ENCODE results near the gene LLGL1.

LLGL1 gene

DNA sequence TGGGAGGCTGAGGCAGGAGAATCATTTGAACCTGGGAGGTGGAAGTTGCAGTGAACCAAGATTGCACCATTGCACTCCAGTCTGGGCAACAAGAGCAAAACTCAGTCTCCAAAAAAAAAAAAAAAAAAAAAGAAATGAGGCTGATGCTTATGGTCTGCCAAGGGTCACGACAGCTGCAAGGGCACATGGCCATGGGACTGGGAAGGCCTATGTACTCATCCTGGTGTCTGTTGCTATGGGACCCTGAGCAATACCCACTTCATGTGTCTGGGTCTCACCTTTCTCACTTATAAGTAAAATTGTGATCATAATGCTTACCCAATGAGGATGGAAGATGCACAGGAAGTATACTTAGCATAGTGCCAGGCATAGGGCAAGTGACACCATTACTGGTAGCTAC lies 51.6 kb downstream of the LLGL1 start:
- H3K27ac ChIP-seq (ENCODE audit: low read depth, low read length, poor library complexity, severe bottlenecking) = no peak overlapping the region
- TF ChIP-seq EZH2 (IDR thresholded peaks at IDR 0.05; ENCODE audit: borderline replicate concordance, low read length) = no peak
- TF ChIP-seq, protein P1, sequence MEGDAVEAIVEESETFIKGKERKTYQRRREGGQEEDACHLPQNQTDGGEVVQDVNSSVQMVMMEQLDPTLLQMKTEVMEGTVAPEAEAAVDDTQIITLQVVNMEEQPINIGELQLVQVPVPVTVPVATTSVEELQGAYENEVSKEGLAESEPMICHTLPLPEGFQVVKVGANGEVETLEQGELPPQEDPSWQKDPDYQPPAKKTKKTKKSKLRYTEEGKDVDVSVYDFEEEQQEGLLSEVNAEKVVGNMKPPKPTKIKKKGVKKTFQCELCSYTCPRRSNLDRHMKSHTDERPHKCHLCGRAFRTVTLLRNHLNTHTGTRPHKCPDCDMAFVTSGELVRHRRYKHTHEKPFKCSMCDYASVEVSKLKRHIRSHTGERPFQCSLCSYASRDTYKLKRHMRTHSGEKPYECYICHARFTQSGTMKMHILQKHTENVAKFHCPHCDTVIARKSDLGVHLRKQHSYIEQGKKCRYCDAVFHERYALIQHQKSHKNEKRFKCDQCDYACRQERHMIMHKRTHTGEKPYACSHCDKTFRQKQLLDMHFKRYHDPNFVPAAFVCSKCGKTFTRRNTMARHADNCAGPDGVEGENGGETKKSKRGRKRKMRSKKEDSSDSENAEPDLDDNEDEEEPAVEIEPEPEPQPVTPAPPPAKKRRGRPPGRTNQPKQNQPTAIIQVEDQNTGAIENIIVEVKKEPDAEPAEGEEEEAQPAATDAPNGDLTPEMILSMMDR (IDR thresholded peaks at IDR 0.05; ENCODE audit: low read length) = no peak
- H3K4me3 ChIP-seq (ENCODE audit: low read depth, low read length, poor library complexity, severe bottlenecking) = no peak overlapping the region
- H3K36me3 ChIP-seq (ENCODE audit: insufficient read depth, low read length) = peaks cover 87% of the 10 kb centered on the region
- no peaks in the 10 kb centered on the region for H3K79me2 ChIP-seq (ENCODE audit: insufficient read depth, low read length)
- no peaks in the 10 kb centered on the region for H3K9me3 ChIP-seq (ENCODE audit: low read length)
- H3K27me3 ChIP-seq (ENCODE audit: insufficient read depth, low read length) = no peaks in the 10 kb centered on the region
- no peaks in the 10 kb centered on the region for H3K9me2 ChIP-seq (ENCODE audit: low read depth, low read length)
- H3F3A ChIP-seq (ENCODE audit: insufficient read depth, low read length) = no peaks in the 10 kb centered on the region
- H3K4me1 ChIP-seq (ENCODE audit: insufficient read depth, low read length, severe bottlenecking) = no peaks in the 10 kb centered on the region
- no peak overlapping the region for H2AFZ ChIP-seq (ENCODE audit: low read length)
- H4K20me1 ChIP-seq (ENCODE audit: insufficient read depth, low read length) = no peaks in the 10 kb centered on the region
- no peak overlapping the region for H3K4me2 ChIP-seq (ENCODE audit: low read length)
- no peak overlapping the region for H3K9ac ChIP-seq (ENCODE audit: low read length)

DNA sequence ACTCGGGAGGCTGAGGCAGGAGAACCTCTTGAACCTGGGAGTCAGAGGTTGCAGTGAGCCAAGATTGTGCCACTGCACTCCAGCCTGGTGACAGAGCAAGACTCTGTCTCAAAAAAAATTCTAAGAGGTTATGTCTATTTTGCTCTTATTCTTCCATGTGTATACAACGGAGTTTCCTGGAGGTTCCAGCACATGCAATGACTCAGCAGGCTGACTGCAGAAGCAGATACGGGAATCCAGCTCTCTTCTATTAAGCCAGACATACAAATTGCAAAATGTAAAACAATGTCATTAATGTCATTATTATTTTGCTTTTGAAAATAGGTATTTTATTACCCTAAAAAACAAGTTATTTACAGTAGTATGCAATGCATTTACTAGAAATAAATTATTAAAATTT lies 53.4 kb downstream of the LLGL1 start:
- H3K27ac ChIP-seq (ENCODE audit: low read depth, low read length, poor library complexity, severe bottlenecking) = no peak overlapping the region
- no peak overlapping the region for H3K4me2 ChIP-seq (ENCODE audit: low read length)
- H3K36me3 ChIP-seq (ENCODE audit: insufficient read depth, low read length) = peaks cover 87% of the 10 kb centered on the region
- TF ChIP-seq, protein P1 (IDR thresholded peaks at IDR 0.05; ENCODE audit: low read length) = no peak
- TF ChIP-seq EZH2 (IDR thresholded peaks at IDR 0.05; ENCODE audit: borderline replicate concordance, low read length) = no peak
- no peaks in the 10 kb centered on the region for H3K79me2 ChIP-seq (ENCODE audit: insufficient read depth, low read length)
- H3K4me3 ChIP-seq (ENCODE audit: low read depth, low read length, poor library complexity, severe bottlenecking) = no peak overlapping the region
- H3K9ac ChIP-seq (ENCODE audit: low read length) = no peak overlapping the region
- H2AFZ ChIP-seq (ENCODE audit: low read length) = no peak overlapping the region
- no peaks in the 10 kb centered on the region for H4K20me1 ChIP-seq (ENCODE audit: insufficient read depth, low read length)
- H3K9me3 ChIP-seq (ENCODE audit: low read length) = no peaks in the 10 kb centered on the region
- H3K9me2 ChIP-seq (ENCODE audit: low read depth, low read length) = no peaks in the 10 kb centered on the region
- no peaks in the 10 kb centered on the region for H3F3A ChIP-seq (ENCODE audit: insufficient read depth, low read length)
- no peaks in the 10 kb centered on the region for H3K4me1 ChIP-seq (ENCODE audit: insufficient read depth, low read length, severe bottlenecking)
- no peaks in the 10 kb centered on the region for H3K27me3 ChIP-seq (ENCODE audit: insufficient read depth, low read length)

DNA sequence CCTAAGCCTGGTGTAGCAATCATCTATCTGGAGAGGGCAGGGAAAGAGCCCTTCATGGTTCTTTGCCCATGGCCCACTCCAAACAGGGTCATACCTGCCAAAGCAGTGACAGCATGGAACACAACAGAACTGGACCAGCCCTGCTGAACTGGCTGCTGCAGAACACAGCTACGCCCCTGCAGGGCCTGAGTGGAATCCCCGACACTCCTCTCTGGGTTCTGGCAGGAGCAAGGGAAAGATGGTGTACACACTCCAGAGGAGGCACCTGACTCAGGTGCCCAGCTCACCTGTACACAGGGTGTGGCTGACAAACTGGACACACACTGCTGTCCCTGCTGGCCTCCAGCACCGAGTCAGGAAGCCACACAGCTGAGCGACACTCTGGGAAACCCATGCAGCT lies 54.8 kb downstream of the LLGL1 start:
- Histone ChIP-seq H2AFZ (ENCODE audit: low read length) (no peak overlapping the region), H3K4me1 (ENCODE audit: insufficient read depth, low read length, severe bottlenecking) (no peaks in the 10 kb centered on the region), H3K27ac (ENCODE audit: low read depth, low read length, poor library complexity, severe bottlenecking) (no peak overlapping the region), H3K79me2 (ENCODE audit: insufficient read depth, low read length) (no peaks in the 10 kb centered on the region), H3K9me3 (ENCODE audit: low read length) (no peaks in the 10 kb centered on the region), H3K27me3 (ENCODE audit: insufficient read depth, low read length) (no peaks in the 10 kb centered on the region), H3K9me2 (ENCODE audit: low read depth, low read length) (no peaks in the 10 kb centered on the region), H3K4me2 (ENCODE audit: low read length) (no peak overlapping the region), H4K20me1 (ENCODE audit: insufficient read depth, low read length) (no peaks in the 10 kb centered on the region), H3K4me3 (ENCODE audit: low read depth, low read length, poor library complexity, severe bottlenecking) (no peak overlapping the region), H3K9ac (ENCODE audit: low read length) (no peak overlapping the region), H3K36me3 (ENCODE audit: insufficient read depth, low read length) (peaks cover 88% of the 10 kb centered on the region), H3F3A (ENCODE audit: insufficient read depth, low read length) (no peaks in the 10 kb centered on the region)
- TF ChIP-seq EZH2 (IDR thresholded peaks at IDR 0.05; ENCODE audit: borderline replicate concordance, low read length) = no peak
- TF ChIP-seq, protein P1 (IDR thresholded peaks at IDR 0.05; ENCODE audit: low read length) = no peak
